ENCODE data around the gene SH3GL1.

GRCh38 chr19:4391701-4392483, 8.5 kb downstream of the SH3GL1 start:
- TF ChIP-seq CTCF (IDR thresholded peaks at IDR 0.05; ENCODE audit: low read length) = no peak
- no peak for TF ChIP-seq EZH2 (optimal IDR thresholded peaks at IDR 0.05; ENCODE audit: low read depth, low read length)
